ENCODE data around the gene MBOAT2.

The MBOAT2 gene

GRCh38 chr2:9001778-9002177 lies 1.7 kb downstream of the MBOAT2 start:
- DNase-seq (ENCODE audit: low read depth in 1 of 2, low spot score in 1 of 2) = no peak
- Histone ChIP-seq H3K27ac (replicated peaks) (no peak overlapping the region), H3K27me3 (ENCODE audit: insufficient read depth, poor library complexity, severe bottlenecking) (peaks cover 30% of the 10 kb centered on the region), H3K4me3 (replicated peaks; ENCODE audit: insufficient read depth, low read length) (no peak overlapping the region)
- TF ChIP-seq GABPA (IDR thresholded peaks at IDR 0.05; ENCODE audit: low read depth) = no peak

GRCh38 chr2:9001229-9001628 lies 2.3 kb downstream of the MBOAT2 start:
- Histone ChIP-seq H3K4me3 (replicated peaks; ENCODE audit: insufficient read depth, low read length) (no peak overlapping the region), H3K27me3 (ENCODE audit: insufficient read depth, poor library complexity, severe bottlenecking) (peaks cover 30% of the 10 kb centered on the region), H3K27ac (replicated peaks) (no peak overlapping the region)
- no peak for TF ChIP-seq GABPA (IDR thresholded peaks at IDR 0.05; ENCODE audit: low read depth)
- no peak for TF ChIP-seq POLR2AphosphoS5 (IDR thresholded peaks at IDR 0.05; ENCODE audit: low read depth)
- TF ChIP-seq CTCF (IDR thresholded peaks at IDR 0.05; ENCODE audit: insufficient read depth, low read length) = no peak
- TF ChIP-seq REST (IDR thresholded peaks at IDR 0.05; ENCODE audit: insufficient replicate concordance, low read depth) = no peak
- TF ChIP-seq SPI1 (IDR thresholded peaks at IDR 0.05; ENCODE audit: borderline replicate concordance, low read depth) = no peak
- DNase-seq (ENCODE audit: low read depth in 1 of 2, low spot score in 1 of 2) = no peak

- no peak for TF ChIP-seq POLR2AphosphoS5 (IDR thresholded peaks at IDR 0.05; ENCODE audit: low read depth)
- no peak for TF ChIP-seq CTCF (IDR thresholded peaks at IDR 0.05; ENCODE audit: insufficient read depth, low read length)
- no peak for TF ChIP-seq REST (IDR thresholded peaks at IDR 0.05; ENCODE audit: insufficient replicate concordance, low read depth)
- no peak for TF ChIP-seq GABPA (IDR thresholded peaks at IDR 0.05; ENCODE audit: low read depth)
- TF ChIP-seq SPI1 (IDR thresholded peaks at IDR 0.05; ENCODE audit: borderline replicate concordance, low read depth) = no peak
- no peak overlapping the region for H3K27ac ChIP-seq (replicated peaks)
- H3K27me3 ChIP-seq (ENCODE audit: insufficient read depth, poor library complexity, severe bottlenecking) = peaks cover 30% of the 10 kb centered on the region
- DNase-seq (ENCODE audit: low read depth in 1 of 2, low spot score in 1 of 2) = no peak
- H3K4me3 ChIP-seq (replicated peaks; ENCODE audit: insufficient read depth, low read length) = no peak overlapping the region
These were observed 3.0 kb downstream of the MBOAT2 start for GRCh38 chr2:9000442-9000841.

- no peak overlapping the region for H3K27ac ChIP-seq (replicated peaks)
These were observed 3.7 kb downstream of the MBOAT2 start for GRCh38 chr2:8999797-9000196.

More at GRCh38 chr2:8999797-9000196, 3.7 kb downstream of the MBOAT2 start:
- TF ChIP-seq GABPA (IDR thresholded peaks at IDR 0.05; ENCODE audit: low read depth) = no peak
- TF ChIP-seq CTCF (IDR thresholded peaks at IDR 0.05; ENCODE audit: insufficient read depth, low read length) = no peak
- no peak for TF ChIP-seq POLR2AphosphoS5 (IDR thresholded peaks at IDR 0.05; ENCODE audit: low read depth)
- peak; percentile 57; the same call in 1 of the 2 replicates for TF ChIP-seq SPI1 (IDR thresholded peaks at IDR 0.05; ENCODE audit: borderline replicate concordance, low read depth)
- no peak for TF ChIP-seq REST (IDR thresholded peaks at IDR 0.05; ENCODE audit: insufficient replicate concordance, low read depth)
- no peak overlapping the region for H3K4me3 ChIP-seq (replicated peaks; ENCODE audit: insufficient read depth, low read length)
- DNase-seq (ENCODE audit: low read depth in 1 of 2, low spot score in 1 of 2) = no peak
- H3K27me3 ChIP-seq (ENCODE audit: insufficient read depth, poor library complexity, severe bottlenecking) = peaks cover 30% of the 10 kb centered on the region

All from HL-60 (cell line).